HepG2 (cell line): ENCODE measurements around the gene MTG1. TPM values are rescaled to one million over a fixed set of nuclear protein-coding genes. Genes with fewer than 3 reads are reported as not detected.

ENCODE experiments used
- ATAC-seq: fragments of 200-7000 bp; cut with Tn5 transposase; 3 replicates; pipeline ENCODE4 v1.9.1; 2020; ENCODE audit warnings: mild to moderate bottlenecking, moderate library complexity
- BruUV-seq: library from RNA; stranded (reverse); fragments of 400-500 nt; replicated peaks from 2 replicates; lab custom pipeline; 2021; lab: Mats Ljungman, UMichigan
- CTCF ChIA-PET: fragments of 300-600 bp; formaldehyde crosslinking; extraction: SDS; loops from one replicate; lab custom pipeline; 2021; ENCODE audit warnings: low total read pairs, inconsistent platforms, low intra/inter-chr PET ratio; lab: Yijun Ruan, JAX
- POLR2A ChIA-PET: fragments of 350-600 bp; sonication (Branson Sonifier 250); formaldehyde crosslinking; loops from one replicate; lab custom pipeline; 2020; ENCODE audit warnings: antibody characterized with exemption, inconsistent platforms; lab: Yijun Ruan, JAX
- DNase-seq: peaks from one replicate; pipeline ENCODE4 v3.0.0-alpha.2; 2015; ENCODE audit warnings: low spot score
- FAIRE-seq: peaks from 3 replicates; lab custom pipeline; 2011; peaks lifted over from hg19 to GRCh38; lab: Jason Lieb, UNC
- H2AFZ ChIP-seq: one replicate; pipeline ENCODE4 v1.6.1; 2011; ENCODE audit warnings: low read length, inconsistent platforms
- H3K27ac ChIP-seq: fragments of 300-600 bp; 3 replicates; pipeline ENCODE4 v1.8.0; 2011; ENCODE audit warnings: mixed run types, mild to moderate bottlenecking, mixed read lengths, low read length, inconsistent platforms; ENCODE audit not compliant: insufficient read depth; ENCODE audit errors: extremely low read length
- H3K27me3 ChIP-seq, 2 experiments: fragments of 200-600 bp in 1 of 2; 2 replicates in 1 of 2; 3 replicates in 1 of 2; pipeline versions ENCODE4 v1.6.0 to v1.8.0; 2011; ENCODE audit warnings: low read length in 2 of 2, mild to moderate bottlenecking in 2 of 2, moderate library complexity in 2 of 2, inconsistent platforms in 1 of 2; ENCODE audit not compliant: insufficient read depth in 2 of 2, control insufficient read depth in 1 of 2
- H3K36me3 ChIP-seq, 2 experiments: fragments of 200-600 bp in 1 of 2; replicated peaks in 1 of 2; 2 replicates in 1 of 2; 3 replicates in 1 of 2; pipeline versions ENCODE4 v1.5.1 to v1.8.0; 2011; ENCODE audit warnings: low read length in 2 of 2, inconsistent platforms in 1 of 2; ENCODE audit not compliant: insufficient read depth in 2 of 2, control insufficient read depth in 1 of 2
- H3K4me1 ChIP-seq: 2 replicates; pipeline ENCODE4 v1.5.1; 2012; ENCODE audit warnings: low read length, inconsistent platforms; ENCODE audit not compliant: insufficient read depth
- H3K4me2 ChIP-seq: 2 replicates; pipeline ENCODE4 v1.6.0; 2011; ENCODE audit warnings: low read depth, low read length, inconsistent platforms
- H3K4me3 ChIP-seq, 3 experiments: fragments of 200-600 bp in 1 of 3; sonication (generic), shearing (Covaris generic) in 1 of 3; replicated peaks in 1 of 3; 2 replicates each; pipeline ENCODE4 v1.5.1; 2011 to 2016; ENCODE audit warnings: low read length in 3 of 3, inconsistent platforms in 2 of 3, low read depth in 2 of 3, mild to moderate bottlenecking in 2 of 3, control low read depth in 1 of 3, mixed read lengths in 1 of 3; ENCODE audit not compliant: insufficient read depth in 1 of 3
- H3K79me2 ChIP-seq: one replicate; pipeline ENCODE4 v1.6.1; 2011; ENCODE audit warnings: low read length, inconsistent platforms; ENCODE audit not compliant: insufficient read depth
- H3K9ac ChIP-seq: 2 replicates; pipeline ENCODE4 v1.6.0; 2011; ENCODE audit warnings: mild to moderate bottlenecking, low read depth, low read length, inconsistent platforms; ENCODE audit not compliant: insufficient read depth
- H3K9me3 ChIP-seq: 2 replicates; pipeline ENCODE4 v1.5.1; 2012; ENCODE audit warnings: mild to moderate bottlenecking, low read length
- H4K20me1 ChIP-seq: 2 replicates; pipeline ENCODE4 v1.6.0; 2011; ENCODE audit warnings: inconsistent platforms, mild to moderate bottlenecking, low read length, moderate library complexity; ENCODE audit not compliant: insufficient read depth
- AGO2 ChIP-seq: fragments of 200-400 bp; formaldehyde crosslinking; optimal IDR thresholded peaks from 2 replicates; pipeline ENCODE3; 2017; ENCODE audit warnings: mild to moderate bottlenecking, low read depth, low read length, moderate library complexity
- SCMH1 ChIP-seq: sonication (generic); formaldehyde crosslinking; IDR thresholded peaks from 2 replicates; pipeline ENCODE4 v1.9.0; 2021; ENCODE audit warnings: missing genetic modification reagents, mild to moderate bottlenecking, borderline replicate concordance
- SIX4 ChIP-seq: sonication (generic); formaldehyde crosslinking; IDR thresholded peaks from 2 replicates; pipeline ENCODE4 v1.4.0; 2020; ENCODE audit warnings: missing genetic modification reagents
- WIZ ChIP-seq: sonication (generic); formaldehyde crosslinking; IDR thresholded peaks from 2 replicates; pipeline ENCODE4 v1.5.1; 2020; ENCODE audit warnings: mild to moderate bottlenecking, missing genetic modification reagents
- ZNF839 ChIP-seq: sonication (generic); formaldehyde crosslinking; IDR thresholded peaks from 2 replicates; pipeline ENCODE4 v1.4.0; 2020; ENCODE audit warnings: missing genetic modification reagents, mild to moderate bottlenecking, borderline replicate concordance
- WGBS: methylation state at CpG from one replicate; pipeline ENCODE4 v1.1.6; 2017; ENCODE audit warnings: low lambda C conversion rate; 5-methylcytosine and 5-hydroxymethylcytosine counted together
- in situ Hi-C: cut with HindIII; loops from 2 replicates; pipeline ENCODE4 v1.10.0; 2017; ENCODE audit warnings: low pct_unique_long_range_greater_than_20kb; ENCODE audit not compliant: extremely low pct_ligation_motif_present
- intact Hi-C: fragments of 100-400 bp; cut with micrococcal nuclease; formaldehyde crosslinking; loops from one replicate; pipeline ENCODE4 v1.10.0; 2022; ENCODE audit not compliant: unreplicated experiment
- polyA plus RNA-seq, 8 experiments: library from polyadenylated mRNA; depleted of rRNA in 3 of 8; stranded (reverse) in 7 of 8; unstranded in 1 of 8; fragments of >200 nt; fragmentation: Illumina TruSeq in 4 of 8; extraction: Trizol in 4 of 8; gene quantifications; 2 replicates each; pipeline versions ENCODE4 v1.2.1 to v1.2.3, GENCODE V29; 2011 to 2016; ENCODE audit warnings: low read depth in 4 of 8, missing spikeins in 1 of 8, mixed read lengths in 1 of 8; ENCODE audit not compliant: insufficient read depth in 1 of 8
- total RNA-seq, 5 experiments: library from RNA; depleted of rRNA; stranded (reverse); fragments of >200 nt; fragmentation: Illumina TruSeq; extraction: Trizol; gene quantifications; 2 replicates each; pipeline ENCODE4 v1.2.3, GENCODE V29; 2016; ENCODE audit warnings: low read depth in 1 of 5
- TF ChIP-seq, protein P1 (sequence below): sonication (generic); formaldehyde crosslinking; IDR thresholded peaks from 2 replicates; pipeline ENCODE4 v1.4.0; 2020; ENCODE audit warnings: missing genetic modification reagents

MTG1 gene
- total and polyA plus RNA-seq, 2 of the 13 experiments (the other 11 are each of a cell fraction or from before 2014, with no cell fraction given), result 42.0 to 103 TPM

DNA sequence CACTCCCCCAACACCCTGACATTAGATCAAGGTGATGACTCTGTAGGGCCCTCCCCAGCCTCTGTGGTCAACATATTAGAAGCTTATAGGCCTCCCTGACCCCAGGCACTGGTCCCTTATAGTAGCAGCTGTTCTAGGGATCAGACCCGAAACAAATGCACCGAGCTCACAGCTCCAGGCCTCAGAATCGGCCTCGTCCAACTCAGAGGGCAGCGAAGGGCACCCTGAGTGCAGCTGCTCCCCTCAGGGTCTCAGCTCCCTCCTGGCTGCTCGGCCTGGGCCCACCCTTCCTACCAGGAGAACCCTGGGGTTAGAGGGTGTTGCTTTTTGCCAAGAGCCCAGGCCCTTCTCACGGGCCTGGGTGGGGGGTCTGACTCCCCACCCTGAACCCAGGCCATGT is 25.8 kb upstream of the MTG1 start:
- ATAC-seq (no peak), FAIRE-seq (no peak), DNase-seq (no peak)
- H3K4me2 ChIP-seq, result no peak overlapping the region
- TF ChIP-seq WIZ (CRISPR knock-in tag) (no peak), SCMH1 (CRISPR knock-in tag) (no peak), SIX4 (no peak), ZNF839 (CRISPR knock-in tag) (no peak), AGO2 (peak; percentile 51)
- TF ChIP-seq, protein P1, sequence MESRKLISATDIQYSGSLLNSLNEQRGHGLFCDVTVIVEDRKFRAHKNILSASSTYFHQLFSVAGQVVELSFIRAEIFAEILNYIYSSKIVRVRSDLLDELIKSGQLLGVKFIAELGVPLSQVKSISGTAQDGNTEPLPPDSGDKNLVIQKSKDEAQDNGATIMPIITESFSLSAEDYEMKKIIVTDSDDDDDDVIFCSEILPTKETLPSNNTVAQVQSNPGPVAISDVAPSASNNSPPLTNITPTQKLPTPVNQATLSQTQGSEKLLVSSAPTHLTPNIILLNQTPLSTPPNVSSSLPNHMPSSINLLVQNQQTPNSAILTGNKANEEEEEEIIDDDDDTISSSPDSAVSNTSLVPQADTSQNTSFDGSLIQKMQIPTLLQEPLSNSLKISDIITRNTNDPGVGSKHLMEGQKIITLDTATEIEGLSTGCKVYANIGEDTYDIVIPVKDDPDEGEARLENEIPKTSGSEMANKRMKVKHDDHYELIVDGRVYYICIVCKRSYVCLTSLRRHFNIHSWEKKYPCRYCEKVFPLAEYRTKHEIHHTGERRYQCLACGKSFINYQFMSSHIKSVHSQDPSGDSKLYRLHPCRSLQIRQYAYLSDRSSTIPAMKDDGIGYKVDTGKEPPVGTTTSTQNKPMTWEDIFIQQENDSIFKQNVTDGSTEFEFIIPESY (CRISPR knock-in tag), result no peak
- CTCF ChIA-PET, result no interaction called here
- H4K20me1 ChIP-seq, result no peaks in the 10 kb centered on the region
- no peak overlapping the region for H3K4me3 ChIP-seq
- 98% methylated on average over 6 of the region's 7 CpGs for WGBS
- H3K27me3 ChIP-seq, result no peaks in the 10 kb centered on the region
- H3K9ac ChIP-seq, result no peak overlapping the region
- no peaks in the 10 kb centered on the region for H3K9me3 ChIP-seq
- peaks cover 12% of the 10 kb centered on the region for H3K4me1 ChIP-seq
- peaks cover 37 to 62% of the 10 kb centered on the region in 2 experiments for H3K36me3 ChIP-seq
- POLR2A ChIA-PET, result interaction anchor here (1.4 to 2.8 kb wide), 2 partner anchors 10 kb away, joined by 4 to 12 read pairs; partner anchors contain the start of gene FUOM
- intact Hi-C loops, result no loop called here
- no TSS peak for BruUV-seq
- in situ Hi-C loops, result no loop called here
- no peak overlapping the region for H2AFZ ChIP-seq
- H3K79me2 ChIP-seq, result peaks cover 5% of the 10 kb centered on the region
- H3K27ac ChIP-seq, result no peak overlapping the region
